HUES48 (cell line): ENCODE results near the gene FBLIM1.

Experiments used
- H3K27ac ChIP-seq: one replicate; pipeline ENCODE4 v1.7.0; 2013; ENCODE audit warnings: low read depth, low read length, inconsistent platforms
- H3K27me3 ChIP-seq: 2 replicates; pipeline ENCODE4 v1.6.1; 2013; ENCODE audit warnings: mild to moderate bottlenecking, low read length; ENCODE audit not compliant: control insufficient read depth, insufficient read depth
- H3K36me3 ChIP-seq: 2 replicates; pipeline ENCODE4 v1.6.1; 2013; ENCODE audit warnings: low read length; ENCODE audit not compliant: control insufficient read depth, insufficient read depth
- H3K4me1 ChIP-seq: 2 replicates; pipeline ENCODE4 v1.6.1; 2013; ENCODE audit warnings: mild to moderate bottlenecking, low read length; ENCODE audit not compliant: control insufficient read depth, insufficient read depth
- H3K4me3 ChIP-seq: 2 replicates; pipeline ENCODE4 v1.5.1; 2013; ENCODE audit warnings: mild to moderate bottlenecking, low read depth, low read length
- H3K9ac ChIP-seq: 2 replicates; pipeline ENCODE4 v1.6.1; 2013; ENCODE audit warnings: mild to moderate bottlenecking, low read depth, low read length, moderate library complexity
- H3K9me3 ChIP-seq: 2 replicates; pipeline ENCODE4 v1.6.1; 2013; ENCODE audit warnings: low read length; ENCODE audit not compliant: control insufficient read depth, insufficient read depth

Gene FBLIM1

GRCh38 chr1:15732686-15733081 lies 25.9 kb upstream of the FBLIM1 start:
- Histone ChIP-seq H3K9me3 (no peaks in the 10 kb centered on the region), H3K27ac (no peak overlapping the region), H3K4me1 (no peaks in the 10 kb centered on the region), H3K36me3 (peaks cover 64% of the 10 kb centered on the region), H3K4me3 (no peak overlapping the region), H3K27me3 (no peaks in the 10 kb centered on the region), H3K9ac (no peak overlapping the region)

GRCh38 chr1:15733218-15733725 lies 25.3 kb upstream of the FBLIM1 start:
- Histone ChIP-seq H3K27me3 (no peaks in the 10 kb centered on the region), H3K9me3 (no peaks in the 10 kb centered on the region), H3K4me1 (no peaks in the 10 kb centered on the region), H3K27ac (no peak overlapping the region), H3K36me3 (peaks cover 58% of the 10 kb centered on the region), H3K9ac (no peak overlapping the region), H3K4me3 (no peak overlapping the region)

GRCh38 chr1:15733726-15734226 lies 24.8 kb upstream of the FBLIM1 start:
- H3K9ac ChIP-seq = no peak overlapping the region
- H3K9me3 ChIP-seq = no peaks in the 10 kb centered on the region
- H3K4me1 ChIP-seq = no peaks in the 10 kb centered on the region
- no peaks in the 10 kb centered on the region for H3K27me3 ChIP-seq
- peaks cover 53% of the 10 kb centered on the region for H3K36me3 ChIP-seq
- no peak overlapping the region for H3K27ac ChIP-seq
- no peak overlapping the region for H3K4me3 ChIP-seq

- Histone ChIP-seq H3K27me3 (no peaks in the 10 kb centered on the region), H3K9me3 (no peaks in the 10 kb centered on the region), H3K9ac (no peak overlapping the region), H3K4me3 (no peak overlapping the region), H3K4me1 (no peaks in the 10 kb centered on the region), H3K36me3 (peaks cover 48% of the 10 kb centered on the region), H3K27ac (no peak overlapping the region)
Measured at GRCh38 chr1:15734296-15734695, 24.3 kb upstream of the FBLIM1 start.

GRCh38 chr1:15734901-15735300 lies 23.7 kb upstream of the FBLIM1 start:
- H3K9ac ChIP-seq = no peak overlapping the region
- no peaks in the 10 kb centered on the region for H3K9me3 ChIP-seq
- no peaks in the 10 kb centered on the region for H3K4me1 ChIP-seq
- peaks cover 42% of the 10 kb centered on the region for H3K36me3 ChIP-seq
- no peak overlapping the region for H3K4me3 ChIP-seq
- no peak overlapping the region for H3K27ac ChIP-seq
- no peaks in the 10 kb centered on the region for H3K27me3 ChIP-seq

GRCh38 chr1:15735304-15736037 lies 23.1 kb upstream of the FBLIM1 start:
- H3K27ac ChIP-seq = no peak overlapping the region

GRCh38 chr1:15736038-15736891 lies 22.3 kb upstream of the FBLIM1 start, which contains the start of gene SLC25A34:
Gene SLC25A34 (plus strand): TSS chr1:15736258. CDS start chr1:15736486, 228 bp downstream.
- Histone ChIP-seq H3K9me3 (no peaks in the 10 kb centered on the region), H3K36me3 (peaks cover 33% of the 10 kb centered on the region), H3K9ac (no peak within 1 kb of the TSS), H3K4me1 (no peaks in the 10 kb centered on the region), H3K27me3 (no peaks in the 10 kb centered on the region), H3K27ac (no peak within 1 kb of the TSS), H3K4me3 (no peak within 1 kb of the TSS)

More at GRCh38 chr1:15735304-15736037, 23.1 kb upstream of the FBLIM1 start:
- Histone ChIP-seq H3K9me3 (no peaks in the 10 kb centered on the region), H3K4me1 (no peaks in the 10 kb centered on the region), H3K27me3 (no peaks in the 10 kb centered on the region), H3K4me3 (no peak overlapping the region), H3K9ac (no peak overlapping the region), H3K36me3 (peaks cover 41% of the 10 kb centered on the region)

GRCh38 chr1:15736892-15737261 lies 21.7 kb upstream of the FBLIM1 start:
- no peak overlapping the region for H3K9ac ChIP-seq
- no peak overlapping the region for H3K4me3 ChIP-seq
- no peak overlapping the region for H3K27ac ChIP-seq
- peaks cover 3% of the 10 kb centered on the region; the same call in 1 of the 2 replicates for H3K4me1 ChIP-seq
- H3K9me3 ChIP-seq = no peaks in the 10 kb centered on the region
- no peaks in the 10 kb centered on the region for H3K27me3 ChIP-seq
- H3K36me3 ChIP-seq = peaks cover 27% of the 10 kb centered on the region

GRCh38 chr1:15737324-15738319 lies 21.0 kb upstream of the FBLIM1 start:
- H3K27ac ChIP-seq = no peak overlapping the region
- no peak overlapping the region for H3K9ac ChIP-seq
- H3K9me3 ChIP-seq = no peaks in the 10 kb centered on the region
- H3K27me3 ChIP-seq = no peaks in the 10 kb centered on the region
- peaks cover 20% of the 10 kb centered on the region for H3K36me3 ChIP-seq
- no peak overlapping the region for H3K4me3 ChIP-seq
- peaks cover 3% of the 10 kb centered on the region; the same call in 1 of the 2 replicates for H3K4me1 ChIP-seq

GRCh38 chr1:15738416-15739113 lies 20.0 kb upstream of the FBLIM1 start:
- Histone ChIP-seq H3K27me3 (no peaks in the 10 kb centered on the region), H3K9ac (no peak overlapping the region), H3K27ac (no peak overlapping the region), H3K9me3 (no peaks in the 10 kb centered on the region), H3K4me1 (peaks cover 3% of the 10 kb centered on the region; the same call in 1 of the 2 replicates), H3K36me3 (peaks cover 13% of the 10 kb centered on the region), H3K4me3 (no peak overlapping the region)
